Tibial nerve (tissue), 3 donors: ENCODE results near the gene ZFYVE19.

Experiments used
- POLR2A ChIP-seq, 2 donors: fragments of 450-650 bp; IDR thresholded peaks; one replicate each; pipeline ENCODE4 v1.6.1; 2017; ENCODE audit warnings: antibody characterized with exemption in 2 of 2, mild to moderate bottlenecking in 2 of 2, moderate library complexity in 2 of 2
- TF ChIP-seq, protein P1 (sequence below), 5 experiments: fragments of 200-600 bp in 3 of 5; fragments of 450-650 bp in 2 of 5; sonication (generic) in 3 of 5; IDR thresholded peaks; one replicate each; pipeline ENCODE4 v1.5.1; 2016 to 2019; ENCODE audit warnings: antibody characterized with exemption in 5 of 5, mild to moderate bottlenecking in 3 of 5, moderate library complexity in 2 of 5

DNA sequence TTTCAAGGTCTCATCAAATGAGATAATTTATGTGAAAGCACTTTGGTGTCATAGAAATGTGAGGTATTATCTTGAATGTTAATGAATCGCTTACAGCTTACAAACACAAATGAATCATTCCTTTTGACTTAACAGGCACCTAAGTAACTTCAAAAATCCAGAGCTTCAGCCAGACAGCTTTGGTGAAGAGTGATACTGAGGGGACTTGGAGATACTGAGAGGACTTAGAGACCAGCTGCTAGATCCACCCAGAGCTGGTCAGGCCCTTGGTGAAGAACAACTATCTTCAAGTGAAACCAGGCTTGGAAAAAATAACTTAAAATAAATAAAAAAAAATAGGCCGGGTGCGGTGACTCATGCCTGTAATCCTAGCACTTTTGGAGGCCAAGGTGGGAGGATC, 16.2 kb upstream of the ZFYVE19 start:
- TF ChIP-seq, protein P1, sequence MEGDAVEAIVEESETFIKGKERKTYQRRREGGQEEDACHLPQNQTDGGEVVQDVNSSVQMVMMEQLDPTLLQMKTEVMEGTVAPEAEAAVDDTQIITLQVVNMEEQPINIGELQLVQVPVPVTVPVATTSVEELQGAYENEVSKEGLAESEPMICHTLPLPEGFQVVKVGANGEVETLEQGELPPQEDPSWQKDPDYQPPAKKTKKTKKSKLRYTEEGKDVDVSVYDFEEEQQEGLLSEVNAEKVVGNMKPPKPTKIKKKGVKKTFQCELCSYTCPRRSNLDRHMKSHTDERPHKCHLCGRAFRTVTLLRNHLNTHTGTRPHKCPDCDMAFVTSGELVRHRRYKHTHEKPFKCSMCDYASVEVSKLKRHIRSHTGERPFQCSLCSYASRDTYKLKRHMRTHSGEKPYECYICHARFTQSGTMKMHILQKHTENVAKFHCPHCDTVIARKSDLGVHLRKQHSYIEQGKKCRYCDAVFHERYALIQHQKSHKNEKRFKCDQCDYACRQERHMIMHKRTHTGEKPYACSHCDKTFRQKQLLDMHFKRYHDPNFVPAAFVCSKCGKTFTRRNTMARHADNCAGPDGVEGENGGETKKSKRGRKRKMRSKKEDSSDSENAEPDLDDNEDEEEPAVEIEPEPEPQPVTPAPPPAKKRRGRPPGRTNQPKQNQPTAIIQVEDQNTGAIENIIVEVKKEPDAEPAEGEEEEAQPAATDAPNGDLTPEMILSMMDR (IDR thresholded peaks at IDR 0.05) = no peak
- TF ChIP-seq POLR2A (IDR thresholded peaks at IDR 0.05) = no peak
